ENCODE results near the gene DGKI. TPM values are rescaled to one million over a fixed set of nuclear protein-coding genes. Genes with fewer than 3 reads are reported as not detected.
A peak's percentile ranks its signal among the peaks of the same experiment; 100 is the strongest.

Gene DGKI
- total RNA-seq, 4 donors from 2014 or later = 0.16 to 4.4 (median 2.1) TPM

DNA sequence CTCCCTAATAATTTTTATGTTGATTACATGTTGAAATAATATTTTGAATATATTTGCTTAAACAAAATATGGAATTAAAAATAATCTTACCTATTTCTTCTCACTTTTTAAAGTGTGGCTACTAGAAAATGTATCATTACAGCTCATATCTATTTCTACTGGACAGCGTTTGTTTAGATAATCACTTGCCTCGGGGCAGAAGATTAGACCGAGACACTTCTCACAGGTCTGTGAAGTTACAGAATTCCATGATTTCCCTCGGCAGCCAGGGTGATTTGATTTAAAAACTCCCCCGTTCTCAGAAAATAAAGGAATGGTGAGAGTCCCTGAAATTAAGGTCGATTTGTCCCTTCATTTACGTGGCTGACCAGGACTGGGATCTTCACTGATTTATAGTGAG lies 162.5 kb downstream of the DGKI start:
- no peak for DNase-seq (ENCODE audit: low spot score)
- TF ChIP-seq, protein P1, sequence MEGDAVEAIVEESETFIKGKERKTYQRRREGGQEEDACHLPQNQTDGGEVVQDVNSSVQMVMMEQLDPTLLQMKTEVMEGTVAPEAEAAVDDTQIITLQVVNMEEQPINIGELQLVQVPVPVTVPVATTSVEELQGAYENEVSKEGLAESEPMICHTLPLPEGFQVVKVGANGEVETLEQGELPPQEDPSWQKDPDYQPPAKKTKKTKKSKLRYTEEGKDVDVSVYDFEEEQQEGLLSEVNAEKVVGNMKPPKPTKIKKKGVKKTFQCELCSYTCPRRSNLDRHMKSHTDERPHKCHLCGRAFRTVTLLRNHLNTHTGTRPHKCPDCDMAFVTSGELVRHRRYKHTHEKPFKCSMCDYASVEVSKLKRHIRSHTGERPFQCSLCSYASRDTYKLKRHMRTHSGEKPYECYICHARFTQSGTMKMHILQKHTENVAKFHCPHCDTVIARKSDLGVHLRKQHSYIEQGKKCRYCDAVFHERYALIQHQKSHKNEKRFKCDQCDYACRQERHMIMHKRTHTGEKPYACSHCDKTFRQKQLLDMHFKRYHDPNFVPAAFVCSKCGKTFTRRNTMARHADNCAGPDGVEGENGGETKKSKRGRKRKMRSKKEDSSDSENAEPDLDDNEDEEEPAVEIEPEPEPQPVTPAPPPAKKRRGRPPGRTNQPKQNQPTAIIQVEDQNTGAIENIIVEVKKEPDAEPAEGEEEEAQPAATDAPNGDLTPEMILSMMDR (IDR thresholded peaks at IDR 0.05) = no peak

DNA sequence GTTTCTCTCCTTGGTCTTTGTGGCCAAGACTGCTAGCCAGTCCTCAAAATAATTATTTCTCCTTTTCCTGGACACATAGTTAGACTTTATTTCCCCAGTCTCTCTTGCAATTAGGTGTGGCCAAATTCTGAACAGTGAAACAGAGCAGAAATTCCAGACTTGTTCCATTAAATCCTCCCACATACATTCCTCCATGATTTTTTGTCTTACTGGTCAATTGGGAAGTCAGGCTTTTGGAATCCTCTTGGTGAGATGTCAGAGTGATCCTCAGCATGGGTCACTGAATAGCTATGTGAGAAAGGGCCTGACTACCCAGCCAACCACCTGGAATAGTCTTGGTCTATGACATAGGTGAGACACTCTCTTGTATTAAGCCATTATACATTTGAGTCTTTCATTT lies 164.2 kb downstream of the DGKI start:
- no peak for DNase-seq (ENCODE audit: low spot score)
- TF ChIP-seq, protein P1 (IDR thresholded peaks at IDR 0.05) = no peak
- ATAC-seq (ENCODE audit: low FRiP score) = peak; percentile 71

More for the DNA sequence above, 162.5 kb downstream of the DGKI start:
- no peak for ATAC-seq (ENCODE audit: low FRiP score)

DNA sequence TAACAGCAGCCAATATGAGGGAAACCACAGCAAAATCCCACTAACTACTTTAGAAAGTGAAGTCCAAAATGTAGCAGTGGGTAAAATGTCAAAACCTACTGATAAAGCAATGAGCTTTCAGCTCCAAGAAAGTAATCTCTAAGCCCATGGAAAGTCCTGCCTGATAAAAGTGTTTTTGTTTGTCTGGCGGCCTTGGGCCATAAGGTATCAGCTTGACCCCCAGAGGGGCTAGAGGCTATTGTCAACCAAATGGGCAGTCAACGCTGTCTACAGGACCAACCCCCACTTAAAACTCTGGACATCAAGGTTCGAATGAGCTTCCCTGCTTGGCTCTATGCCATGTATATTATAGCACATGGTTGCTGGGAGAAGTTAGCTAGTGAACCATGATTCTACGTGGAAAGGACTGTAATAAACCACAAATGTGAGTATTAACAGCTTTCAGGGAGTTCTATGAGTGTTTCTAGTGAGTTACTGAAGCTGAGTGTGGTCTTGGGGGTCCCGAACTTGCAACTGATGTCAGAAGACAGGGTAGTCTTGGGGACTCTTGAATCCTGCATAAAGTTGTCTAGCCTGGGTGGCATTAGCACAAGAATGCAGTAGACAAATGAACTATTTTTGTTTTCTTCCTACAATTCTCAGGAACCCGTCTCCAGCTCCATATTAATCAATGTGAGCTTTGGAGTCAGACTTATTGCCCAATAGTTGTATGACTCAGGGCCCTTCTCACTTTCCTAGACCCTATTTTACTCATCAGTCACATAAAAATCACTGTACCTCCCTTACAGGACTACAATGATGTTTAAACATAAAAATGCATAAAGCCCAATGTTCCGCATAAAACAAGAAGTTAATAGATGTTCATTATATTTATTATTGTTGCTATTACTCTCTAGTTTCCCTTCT lies 164.9 kb downstream of the DGKI start:
- peak; percentile 84 for ATAC-seq (ENCODE audit: low FRiP score)
- TF ChIP-seq, protein P1 (IDR thresholded peaks at IDR 0.05) = no peak

GRCh38 chr7:137674551-137675409 lies 172.0 kb downstream of the DGKI start:
- no peak for DNase-seq (ENCODE audit: low spot score)
- TF ChIP-seq, protein P1 (IDR thresholded peaks at IDR 0.05) = no peak
- ATAC-seq (ENCODE audit: low FRiP score) = no peak

More for the DNA sequence above, 164.9 kb downstream of the DGKI start:
- no peak for DNase-seq (ENCODE audit: low spot score)

DNA sequence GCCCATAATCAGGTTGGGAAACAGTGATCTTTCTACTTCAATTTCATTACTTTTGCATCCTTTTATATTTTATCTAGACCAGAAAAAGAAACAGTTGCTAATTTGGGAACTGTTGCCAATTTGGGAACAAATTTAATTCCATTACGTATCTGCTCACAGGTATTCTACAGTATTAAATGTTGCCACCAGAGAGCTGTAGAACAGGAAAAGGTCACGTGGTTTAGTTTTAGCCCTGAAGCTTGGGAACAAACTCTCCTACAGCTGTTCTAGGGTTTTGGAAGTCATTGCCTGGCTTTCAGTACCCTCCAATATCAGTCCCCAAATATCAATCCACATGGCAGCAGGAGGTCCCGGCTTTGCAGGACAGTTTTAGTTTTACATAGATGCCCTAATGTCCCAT lies 172.7 kb downstream of the DGKI start:
- ATAC-seq (ENCODE audit: low FRiP score) = no peak
- no peak for DNase-seq (ENCODE audit: low spot score)
- TF ChIP-seq, protein P1 (IDR thresholded peaks at IDR 0.05) = no peak

DNA sequence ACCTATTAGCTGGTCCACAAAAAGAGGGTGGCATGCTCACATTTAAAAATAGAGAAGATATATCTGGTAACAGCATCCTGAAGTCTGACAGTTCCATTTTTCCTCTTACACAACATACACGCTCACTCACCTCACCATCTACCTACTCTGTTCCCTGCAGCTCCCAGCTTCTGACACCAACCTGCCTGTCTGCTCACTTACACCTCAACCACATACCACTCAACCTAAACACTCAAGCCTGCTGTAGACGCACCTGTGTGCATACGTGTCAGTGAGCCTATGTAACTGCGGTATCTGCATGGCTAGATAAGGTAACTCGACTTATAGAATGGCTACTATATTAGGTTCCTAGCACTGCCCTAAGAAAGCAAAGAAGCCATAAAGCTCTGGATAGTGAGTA lies 174.9 kb downstream of the DGKI start:
- ATAC-seq (ENCODE audit: low FRiP score) (no peak), DNase-seq (ENCODE audit: low spot score) (no peak)
- TF ChIP-seq, protein P1 (IDR thresholded peaks at IDR 0.05) = no peak
